ENCODE results near the gene SEC14L3. TPM values are rescaled to one million over a fixed set of nuclear protein-coding genes. Genes with fewer than 3 reads are reported as not detected.

The SEC14L3 gene
- total and polyA plus RNA-seq, 2 donors (not counting 1 experiment from before 2014, with no cell fraction given), result not detected

DNA sequence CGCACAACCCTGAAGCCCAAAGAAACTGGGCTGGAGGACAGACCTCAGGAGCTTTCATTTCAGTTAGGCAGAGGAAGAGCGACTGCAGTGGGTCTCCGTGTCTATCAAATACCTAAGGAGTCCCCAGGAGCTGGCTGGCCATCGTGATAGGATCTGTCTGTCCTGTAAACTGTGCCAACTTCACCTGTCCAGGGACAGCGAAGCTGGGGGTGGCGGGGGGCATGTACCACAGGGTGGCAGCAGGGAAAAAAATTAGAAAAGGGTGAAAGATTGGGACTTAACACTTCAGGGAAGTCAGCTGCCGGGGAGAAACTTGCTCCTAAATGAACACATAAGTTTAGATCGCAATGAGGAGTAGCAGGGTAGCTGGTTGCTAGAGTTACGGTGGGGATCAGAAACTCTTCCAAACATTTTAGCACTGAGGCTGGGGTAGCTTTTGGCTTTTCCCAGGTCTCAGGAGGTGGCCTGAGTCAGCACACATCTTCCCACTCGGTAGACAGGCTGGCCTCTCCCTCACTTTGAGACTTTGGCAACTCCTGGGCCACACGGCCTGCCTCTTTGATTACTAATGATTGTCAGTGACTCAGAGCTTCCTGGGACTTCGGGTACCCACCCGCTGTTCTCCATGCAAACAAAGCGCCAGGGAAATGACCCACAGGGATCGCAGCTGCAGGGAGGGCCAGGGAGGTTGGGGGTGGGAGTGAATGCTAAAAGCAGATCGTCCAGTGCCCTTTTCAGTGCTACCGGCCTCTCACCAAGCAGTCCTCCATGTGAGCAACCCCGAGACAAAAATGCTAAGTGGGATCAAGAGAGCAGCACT lies 49.1 kb downstream of the SEC14L3 start:
- Histone ChIP-seq H3K79me2 (ENCODE audit: control insufficient read depth, insufficient read depth, low read length) (peaks cover 11% of the 10 kb centered on the region), H3K27ac (ENCODE audit: low read length in 2 of 2) (peak overlapping the region; percentile 78 to 89), H3K9me3 (ENCODE audit: control extremely low read depth in 1 of 3, control insufficient read depth in 2 of 3, insufficient read depth in 1 of 3, low read length in 2 of 3) (peaks cover 0 to 5% (median 0%) of the 10 kb centered on the region in 3 donors), H3K27me3 (replicated peaks in 1 of 4; ENCODE audit: control extremely low read depth in 1 of 4, control insufficient read depth in 3 of 4, insufficient read depth in 4 of 4, low read length in 3 of 4) (no peaks in the 10 kb centered on the region), H3K4me2 (replicated peaks; ENCODE audit: low read depth, low read length, poor library complexity, severe bottlenecking) (peak overlapping the region; percentile 91), H3K36me3 (replicated peaks in 1 of 2; ENCODE audit: control extremely low read depth in 1 of 2, control insufficient read depth in 1 of 2, extremely low read depth in 1 of 2, insufficient read depth in 2 of 2, low read length in 1 of 2) (peaks cover 0 to 10% of the 10 kb centered on the region in 2 experiments), H2AFZ (ENCODE audit: insufficient read depth, low read depth, low read length, poor library complexity, severe bottlenecking) (peak overlapping the region; percentile 96), H4K20me1 (ENCODE audit: control insufficient read depth, insufficient read depth, low read length, poor library complexity, severe bottlenecking) (no peaks in the 10 kb centered on the region), H3K9ac (ENCODE audit: low read length) (peak overlapping the region; percentile 91), H3K4me1 (ENCODE audit: control insufficient read depth in 2 of 2, insufficient read depth in 2 of 2, low read length in 2 of 2) (peaks cover 22 to 40% of the 10 kb centered on the region in 2 donors), H3K4me3 (ENCODE audit: control extremely low read depth in 1 of 5, extremely low read depth in 1 of 5, insufficient read depth in 1 of 5, low read depth in 2 of 5, low read length in 4 of 5) (peak overlapping the region; percentile 34 to 84 (median 76))
- H3K4me1 Mint-ChIP-seq, result peaks cover 48% of the 10 kb centered on the region
- peak overlapping the region; percentile 100 for H3K27ac Mint-ChIP-seq
- no peaks in the 10 kb centered on the region for H3K27me3 Mint-ChIP-seq
- intact Hi-C loops (cut with micrococcal nuclease), result loop anchor here (1.0 to 10.0 kb wide), 5 partner anchors 31 to 1538 kb away; partner anchors contain the start of genes PIK3IP1, UQCR10, ZMAT5 and ZNRF3
- POLR2A ChIA-PET, result interaction anchor here (0.7 to 2.4 kb wide), 4 partner anchors 8 to 133 kb away, joined by 3 to 16 read pairs (median 6); partner anchors contain the start of gene CASTOR1
- TF ChIP-seq, protein P1, sequence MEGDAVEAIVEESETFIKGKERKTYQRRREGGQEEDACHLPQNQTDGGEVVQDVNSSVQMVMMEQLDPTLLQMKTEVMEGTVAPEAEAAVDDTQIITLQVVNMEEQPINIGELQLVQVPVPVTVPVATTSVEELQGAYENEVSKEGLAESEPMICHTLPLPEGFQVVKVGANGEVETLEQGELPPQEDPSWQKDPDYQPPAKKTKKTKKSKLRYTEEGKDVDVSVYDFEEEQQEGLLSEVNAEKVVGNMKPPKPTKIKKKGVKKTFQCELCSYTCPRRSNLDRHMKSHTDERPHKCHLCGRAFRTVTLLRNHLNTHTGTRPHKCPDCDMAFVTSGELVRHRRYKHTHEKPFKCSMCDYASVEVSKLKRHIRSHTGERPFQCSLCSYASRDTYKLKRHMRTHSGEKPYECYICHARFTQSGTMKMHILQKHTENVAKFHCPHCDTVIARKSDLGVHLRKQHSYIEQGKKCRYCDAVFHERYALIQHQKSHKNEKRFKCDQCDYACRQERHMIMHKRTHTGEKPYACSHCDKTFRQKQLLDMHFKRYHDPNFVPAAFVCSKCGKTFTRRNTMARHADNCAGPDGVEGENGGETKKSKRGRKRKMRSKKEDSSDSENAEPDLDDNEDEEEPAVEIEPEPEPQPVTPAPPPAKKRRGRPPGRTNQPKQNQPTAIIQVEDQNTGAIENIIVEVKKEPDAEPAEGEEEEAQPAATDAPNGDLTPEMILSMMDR (IDR thresholded peaks at IDR 0.05), result no peak
- no peak for TF ChIP-seq EZH2 (IDR thresholded peaks at IDR 0.05; ENCODE audit: borderline replicate concordance, insufficient read depth, low read depth, low read length, poor library complexity, severe bottlenecking)
- ATAC-seq (ENCODE audit: low read depth), result no peak
- WGBS (ENCODE audit: insufficient coverage), result 45% methylated on average over 14 of the region's 18 CpGs
- peak overlapping the region; percentile 99 for H3K4me3 Mint-ChIP-seq
- CTCF ChIA-PET, result interaction anchor here (1.1 to 7.0 kb wide), 8 partner anchors 10 to 159 kb away, joined by 3 to 94 read pairs (median 9); partner anchors contain the start of genes CASTOR1 and RNF215
- no peak for DNase-seq
- H3K9me3 Mint-ChIP-seq (ENCODE audit: insufficient read depth), result no peaks in the 10 kb centered on the region
